A673 (cell line): ENCODE data around the gene RPS6KA2. TPM values are rescaled to one million over a fixed set of nuclear protein-coding genes. Genes with fewer than 3 reads are reported as not detected.

Experiments used
- BruUV-seq: library from RNA; stranded (reverse); fragments of 400-500 nt; replicated peaks from 2 replicates; lab custom pipeline; 2021; lab: Mats Ljungman, UMichigan
- CTCF ChIA-PET: fragments of 300-600 bp; sonication (Branson Sonifier 250); formaldehyde crosslinking; loops from one replicate; lab custom pipeline; 2022; ENCODE audit warnings: antibody characterized with exemption; lab: Charles Lee
- POLR2A ChIA-PET: fragments of 300-600 bp; sonication (Branson Sonifier 250); formaldehyde crosslinking; loops from one replicate; lab custom pipeline; 2022; ENCODE audit warnings: antibody characterized with exemption; ENCODE audit not compliant: low non-redundant PET; lab: Charles Lee
- DNase-seq: peaks from one replicate; pipeline ENCODE4 v3.0.0-alpha.2; 2015; ENCODE audit warnings: low spot score
- H3K27ac ChIP-seq: fragments of 200-600 bp; sonication (generic); 2 replicates; pipeline ENCODE4 v1.5.1; 2016; ENCODE audit warnings: mixed run types, low read depth, mild to moderate bottlenecking, mixed read lengths, antibody characterized with exemption, low read length; ENCODE audit not compliant: poor library complexity, severe bottlenecking
- H3K27me3 ChIP-seq: fragments of 200-600 bp; sonication (generic); replicated peaks from 2 replicates; pipeline ENCODE4 v1.6.1; 2017; ENCODE audit warnings: mixed run types, low read depth, mild to moderate bottlenecking, mixed read lengths, antibody characterized with exemption, low read length; ENCODE audit not compliant: insufficient read depth, poor library complexity
- H3K36me3 ChIP-seq: fragments of 200-600 bp; sonication (generic); 2 replicates; pipeline ENCODE4 v1.6.1; 2016; ENCODE audit warnings: mixed run types, mild to moderate bottlenecking, mixed read lengths, antibody characterized with exemption, low read length; ENCODE audit not compliant: insufficient read depth, poor library complexity, severe bottlenecking
- H3K4me1 ChIP-seq: fragments of 200-600 bp; sonication (generic); 2 replicates; pipeline ENCODE4 v1.6.1; 2017; ENCODE audit warnings: mixed run types, mild to moderate bottlenecking, mixed read lengths, antibody characterized with exemption, low read length; ENCODE audit not compliant: insufficient read depth, poor library complexity, severe bottlenecking
- H3K4me3 ChIP-seq: fragments of 200-600 bp; sonication (generic); 2 replicates; pipeline ENCODE4 v1.5.1; 2016; ENCODE audit warnings: low read depth, mixed run types, mild to moderate bottlenecking, mixed read lengths, low read length; ENCODE audit not compliant: poor library complexity, severe bottlenecking
- H3K9me3 ChIP-seq: fragments of 200-600 bp; sonication (generic); 2 replicates; pipeline ENCODE4 v1.6.1; 2016; ENCODE audit warnings: mixed run types, low read depth, mild to moderate bottlenecking, mixed read lengths, antibody characterized with exemption, low read length; ENCODE audit not compliant: poor library complexity, severe bottlenecking
- EZH2 ChIP-seq: fragments of 200-600 bp; sonication (generic); IDR thresholded peaks from 2 replicates; pipeline ENCODE4 v1.6.1; 2017; ENCODE audit warnings: borderline replicate concordance, low read depth, mild to moderate bottlenecking, mixed read lengths, antibody characterized with exemption, low read length; ENCODE audit not compliant: poor library complexity, severe bottlenecking
- intact Hi-C: fragments of 100-400 bp; cut with micrococcal nuclease; formaldehyde crosslinking; loops from one replicate; pipeline ENCODE4 v1.10.0; 2022; ENCODE audit not compliant: unreplicated experiment
- total RNA-seq: library from RNA; stranded (reverse); gene quantifications from 2 replicates; pipeline ENCODE4 v1.2.3, GENCODE V29; 2021
- TF ChIP-seq, protein P1 (sequence below): fragments of 300-800, 200-600 bp; sonication (generic); conservative IDR thresholded peaks from 2 replicates; pipeline ENCODE4 v1.5.1; 2017; ENCODE audit warnings: low read depth, mild to moderate bottlenecking, antibody characterized with exemption, low read length, moderate library complexity, mixed read lengths

RPS6KA2 gene
- total RNA-seq, 1 experiment from 2014 or later, result 30.1 TPM

DNA sequence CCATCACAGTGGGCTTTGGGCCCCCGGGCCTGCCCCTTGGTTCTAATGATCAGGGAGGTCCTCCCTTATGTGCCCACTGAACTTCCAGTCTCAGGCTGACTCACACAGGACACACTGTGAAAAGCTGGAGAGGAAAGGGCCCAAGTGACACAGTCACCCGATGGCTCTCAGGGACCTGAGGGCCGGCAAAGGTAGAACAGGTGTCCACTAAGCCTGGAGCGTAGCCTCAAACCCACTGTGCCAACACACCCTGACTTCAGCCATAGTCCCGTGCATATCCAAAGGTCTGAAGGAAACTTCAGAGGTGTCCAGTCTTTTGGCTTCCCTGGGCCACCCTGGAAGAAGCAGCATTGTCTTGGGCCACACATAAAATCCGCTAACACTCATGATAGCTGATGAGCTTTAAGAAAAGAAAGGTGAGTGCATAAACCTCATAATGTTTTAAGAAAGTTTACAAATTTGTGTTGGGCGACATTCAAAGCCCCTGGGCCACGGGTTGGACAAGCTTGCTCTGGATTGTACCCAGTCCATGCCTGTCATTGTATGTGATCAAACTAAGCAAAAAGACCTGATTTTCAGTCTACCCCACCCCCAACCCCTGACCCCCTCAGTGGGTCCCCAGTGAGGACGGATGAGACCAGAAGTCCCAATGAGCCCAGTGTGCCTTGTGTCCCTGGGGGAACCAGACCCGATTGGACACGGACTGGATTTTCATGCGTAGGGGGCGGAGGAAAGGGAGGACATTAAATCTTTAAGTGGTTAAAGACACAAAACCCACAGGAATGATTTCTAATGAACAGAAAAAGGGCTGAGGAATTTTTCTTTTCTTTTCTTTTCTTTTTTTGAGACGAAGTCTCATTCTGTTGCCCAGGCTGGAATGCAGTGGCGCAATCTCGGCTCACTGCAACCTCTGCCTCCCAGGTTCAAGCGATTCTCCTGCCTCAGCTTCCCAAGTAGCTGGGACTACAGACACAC is 46.7 kb downstream of the RPS6KA2 start:
- Histone ChIP-seq H3K4me1 (peaks cover 40% of the 10 kb centered on the region), H3K9me3 (no peaks in the 10 kb centered on the region), H3K27me3 (no peaks in the 10 kb centered on the region), H3K27ac (no peak overlapping the region), H3K36me3 (no peaks in the 10 kb centered on the region), H3K4me3 (no peak overlapping the region)
- intact Hi-C loops, result no loop called here
- no TSS peak for BruUV-seq
- ChIA-PET POLR2A (no interaction called here), CTCF (no interaction called here)
- TF ChIP-seq, protein P1, sequence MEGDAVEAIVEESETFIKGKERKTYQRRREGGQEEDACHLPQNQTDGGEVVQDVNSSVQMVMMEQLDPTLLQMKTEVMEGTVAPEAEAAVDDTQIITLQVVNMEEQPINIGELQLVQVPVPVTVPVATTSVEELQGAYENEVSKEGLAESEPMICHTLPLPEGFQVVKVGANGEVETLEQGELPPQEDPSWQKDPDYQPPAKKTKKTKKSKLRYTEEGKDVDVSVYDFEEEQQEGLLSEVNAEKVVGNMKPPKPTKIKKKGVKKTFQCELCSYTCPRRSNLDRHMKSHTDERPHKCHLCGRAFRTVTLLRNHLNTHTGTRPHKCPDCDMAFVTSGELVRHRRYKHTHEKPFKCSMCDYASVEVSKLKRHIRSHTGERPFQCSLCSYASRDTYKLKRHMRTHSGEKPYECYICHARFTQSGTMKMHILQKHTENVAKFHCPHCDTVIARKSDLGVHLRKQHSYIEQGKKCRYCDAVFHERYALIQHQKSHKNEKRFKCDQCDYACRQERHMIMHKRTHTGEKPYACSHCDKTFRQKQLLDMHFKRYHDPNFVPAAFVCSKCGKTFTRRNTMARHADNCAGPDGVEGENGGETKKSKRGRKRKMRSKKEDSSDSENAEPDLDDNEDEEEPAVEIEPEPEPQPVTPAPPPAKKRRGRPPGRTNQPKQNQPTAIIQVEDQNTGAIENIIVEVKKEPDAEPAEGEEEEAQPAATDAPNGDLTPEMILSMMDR, result no peak
- no peak for TF ChIP-seq EZH2
- peak; percentile 40 for DNase-seq

DNA sequence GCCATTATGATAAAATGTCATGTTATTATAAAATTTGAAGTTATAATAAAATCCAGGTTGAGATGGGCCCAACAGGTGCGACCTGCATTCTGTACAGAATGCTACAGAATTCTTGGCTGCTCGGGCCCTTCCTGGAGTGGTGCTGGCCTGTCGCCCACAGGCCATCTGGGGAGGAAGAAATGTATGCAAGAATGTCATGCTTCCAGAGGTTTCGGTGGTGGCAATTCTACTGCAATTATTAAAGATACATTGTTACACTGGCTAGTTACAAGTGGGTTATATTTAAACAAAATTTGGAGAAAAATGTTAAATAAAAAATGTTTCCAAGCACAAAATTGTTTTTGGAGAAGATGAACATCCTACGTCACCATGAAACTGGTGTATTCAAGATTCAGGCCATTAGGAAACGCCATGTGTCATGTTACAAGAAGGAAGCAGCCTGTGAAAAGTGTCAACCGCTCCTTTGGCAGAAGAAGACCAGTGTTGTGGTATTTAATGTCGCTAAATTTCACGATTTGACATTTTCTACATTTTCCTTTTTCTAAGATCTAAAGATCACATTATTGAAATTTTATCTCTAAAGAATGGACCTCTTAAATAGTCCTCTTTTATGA is 47.7 kb downstream of the RPS6KA2 start:
- intact Hi-C loops, result no loop called here
- no peak for TF ChIP-seq EZH2
- TF ChIP-seq, protein P1, result no peak
- H3K27me3 ChIP-seq, result no peaks in the 10 kb centered on the region
- no peaks in the 10 kb centered on the region for H3K36me3 ChIP-seq
- DNase-seq, result peak; percentile 37
- ChIA-PET POLR2A (no interaction called here), CTCF (no interaction called here)
- H3K27ac ChIP-seq, result no peak overlapping the region
- no peaks in the 10 kb centered on the region for H3K9me3 ChIP-seq
- no peak overlapping the region for H3K4me3 ChIP-seq
- no TSS peak for BruUV-seq
- H3K4me1 ChIP-seq, result peaks cover 33% of the 10 kb centered on the region

DNA sequence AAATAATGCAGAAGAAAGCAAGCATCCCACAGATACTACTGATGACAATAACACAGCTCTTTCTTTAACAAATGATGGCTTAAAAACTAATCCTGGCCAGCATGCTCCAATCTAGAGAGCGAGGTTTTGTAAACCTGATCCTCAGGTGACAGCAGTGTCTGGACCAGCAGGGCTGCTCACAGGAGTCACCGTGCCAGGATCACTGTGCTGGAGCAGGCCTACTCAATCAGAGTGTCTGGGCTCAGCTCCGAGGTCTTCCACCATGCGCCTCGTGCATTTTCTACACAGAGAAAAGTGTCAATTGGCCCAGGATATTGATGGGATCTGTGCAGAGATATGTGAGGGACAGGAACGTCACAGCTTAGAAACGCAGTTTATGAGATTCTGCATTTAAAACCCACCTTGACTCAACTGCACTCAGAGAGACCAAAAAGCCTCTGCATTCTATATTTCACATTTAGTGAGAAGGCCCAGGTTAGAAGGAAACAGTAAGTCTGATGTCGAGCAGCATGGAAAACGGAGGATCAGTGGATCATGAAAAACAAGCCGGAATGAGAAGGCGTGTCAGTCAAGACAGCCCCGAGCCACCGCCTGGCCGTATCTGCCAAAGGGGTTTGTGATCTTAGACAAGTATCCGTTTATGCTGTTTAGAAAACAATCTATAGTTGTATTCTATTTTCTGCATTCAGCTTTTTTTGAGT is 48.4 kb downstream of the RPS6KA2 start:
- no peaks in the 10 kb centered on the region for H3K9me3 ChIP-seq
- POLR2A ChIA-PET, result no interaction called here
- intact Hi-C loops, result no loop called here
- DNase-seq, result no peak
- no TSS peak for BruUV-seq
- peaks cover 33% of the 10 kb centered on the region for H3K4me1 ChIP-seq
- H3K36me3 ChIP-seq, result no peaks in the 10 kb centered on the region
- CTCF ChIA-PET, result no interaction called here
- no peak overlapping the region for H3K27ac ChIP-seq
- H3K27me3 ChIP-seq, result no peaks in the 10 kb centered on the region
- H3K4me3 ChIP-seq, result no peak overlapping the region
- no peak for TF ChIP-seq EZH2
